Transverse colon (tissue), 3 donors: ENCODE data around the gene CDHR1.

ENCODE experiments used
- POLR2A ChIP-seq: fragments of 450-650 bp; IDR thresholded peaks from one replicate; pipeline ENCODE4 v1.6.1; 2016; ENCODE audit warnings: antibody characterized with exemption, mild to moderate bottlenecking, moderate library complexity
- TF ChIP-seq, protein P1 (sequence below), 5 experiments: fragments of 200-600 bp in 3 of 5; fragments of 450-650 bp in 2 of 5; sonication (generic) in 3 of 5; IDR thresholded peaks; 1 replicate in 2 of 5; 2 replicates in 3 of 5; pipeline ENCODE4 v1.5.1; 2016 to 2017; ENCODE audit warnings: antibody characterized with exemption in 5 of 5, inconsistent platforms in 3 of 5, mild to moderate bottlenecking in 2 of 5, moderate library complexity in 1 of 5

DNA sequence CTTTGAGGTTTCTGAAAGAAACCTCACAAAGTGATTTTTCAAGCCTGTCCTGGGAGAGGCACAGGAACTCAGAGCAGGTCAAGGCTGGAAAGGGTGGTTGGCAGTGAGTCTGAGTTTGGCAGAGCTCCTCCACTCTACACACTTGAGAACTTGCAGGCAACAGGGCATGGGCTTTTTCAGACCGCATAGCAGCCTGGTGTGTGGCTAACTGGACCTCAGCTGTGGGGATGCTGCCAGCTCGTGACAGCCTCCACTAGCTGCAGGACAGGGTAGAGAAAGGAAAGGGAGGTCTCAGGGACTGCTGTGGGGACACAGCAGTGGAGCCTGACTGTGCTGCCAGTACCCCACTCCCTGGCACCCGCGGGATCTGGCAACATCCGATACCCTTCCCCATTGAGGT, 2.6 kb downstream of the CDHR1 start:
- no peak for TF ChIP-seq POLR2A
- TF ChIP-seq, protein P1, sequence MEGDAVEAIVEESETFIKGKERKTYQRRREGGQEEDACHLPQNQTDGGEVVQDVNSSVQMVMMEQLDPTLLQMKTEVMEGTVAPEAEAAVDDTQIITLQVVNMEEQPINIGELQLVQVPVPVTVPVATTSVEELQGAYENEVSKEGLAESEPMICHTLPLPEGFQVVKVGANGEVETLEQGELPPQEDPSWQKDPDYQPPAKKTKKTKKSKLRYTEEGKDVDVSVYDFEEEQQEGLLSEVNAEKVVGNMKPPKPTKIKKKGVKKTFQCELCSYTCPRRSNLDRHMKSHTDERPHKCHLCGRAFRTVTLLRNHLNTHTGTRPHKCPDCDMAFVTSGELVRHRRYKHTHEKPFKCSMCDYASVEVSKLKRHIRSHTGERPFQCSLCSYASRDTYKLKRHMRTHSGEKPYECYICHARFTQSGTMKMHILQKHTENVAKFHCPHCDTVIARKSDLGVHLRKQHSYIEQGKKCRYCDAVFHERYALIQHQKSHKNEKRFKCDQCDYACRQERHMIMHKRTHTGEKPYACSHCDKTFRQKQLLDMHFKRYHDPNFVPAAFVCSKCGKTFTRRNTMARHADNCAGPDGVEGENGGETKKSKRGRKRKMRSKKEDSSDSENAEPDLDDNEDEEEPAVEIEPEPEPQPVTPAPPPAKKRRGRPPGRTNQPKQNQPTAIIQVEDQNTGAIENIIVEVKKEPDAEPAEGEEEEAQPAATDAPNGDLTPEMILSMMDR (IDR thresholded peaks at IDR 0.05), result no peak
